Lung (tissue), 12 donors: ENCODE measurements around the gene RGS3. TPM values are rescaled to one million over a fixed set of nuclear protein-coding genes. Genes with fewer than 3 reads are reported as not detected.

Source experiments
- ATAC-seq: fragments of 200-7000 bp; cut with Tn5 transposase; one replicate; pipeline ENCODE4 v1.9.1; 2020; ENCODE audit warnings: moderate number of reproducible peaks; ENCODE audit not compliant: insufficient read depth, low FRiP score
- DNase-seq, 3 donors: peaks; one replicate each; pipeline ENCODE4 v3.0.0-alpha.2; 2013 to 2017
- H3K27ac ChIP-seq, 2 donors: one replicate each; pipeline ENCODE4 v1.5.1; 2013; ENCODE audit warnings: mild to moderate bottlenecking in 2 of 2, moderate library complexity in 2 of 2, control low read depth in 1 of 2, inconsistent platforms in 1 of 2, low read depth in 1 of 2, low read length in 1 of 2
- H3K27me3 ChIP-seq, 3 donors: one replicate each; pipeline ENCODE4 v1.5.1; 2013; ENCODE audit warnings: low read length in 2 of 3; ENCODE audit not compliant: control insufficient read depth in 3 of 3, insufficient read depth in 3 of 3
- H3K36me3 ChIP-seq, 4 donors: one replicate each; pipeline ENCODE4 v1.5.1; 2013; ENCODE audit warnings: low read length in 4 of 4, mild to moderate bottlenecking in 1 of 4, moderate library complexity in 1 of 4; ENCODE audit not compliant: control insufficient read depth in 4 of 4, insufficient read depth in 4 of 4
- H3K4me1 ChIP-seq, 5 donors: one replicate each; pipeline ENCODE4 v1.5.1; 2013; ENCODE audit warnings: low read length in 5 of 5, mild to moderate bottlenecking in 2 of 5, moderate library complexity in 1 of 5; ENCODE audit not compliant: control insufficient read depth in 5 of 5, insufficient read depth in 5 of 5
- H3K4me3 ChIP-seq: one replicate; pipeline ENCODE4 v1.5.1; 2013; ENCODE audit warnings: mild to moderate bottlenecking, control low read depth, moderate library complexity
- H3K9ac ChIP-seq, 2 donors: one replicate each; pipeline ENCODE4 v1.5.1; 2013; ENCODE audit warnings: low read length in 2 of 2, control low read depth in 1 of 2; ENCODE audit not compliant: insufficient read depth in 1 of 2
- H3K9me3 ChIP-seq, 4 donors: one replicate each; pipeline ENCODE4 v1.5.1; 2013; ENCODE audit warnings: low read length in 3 of 4, mild to moderate bottlenecking in 1 of 4, moderate library complexity in 1 of 4; ENCODE audit not compliant: control insufficient read depth in 4 of 4, insufficient read depth in 3 of 4
- CTCF ChIP-seq: IDR thresholded peaks from 2 replicates; pipeline ENCODE4 v1.5.1; 2012; ENCODE audit warnings: mild to moderate bottlenecking; ENCODE audit errors: control extremely low read depth, extremely low read depth
- WGBS, 2 donors: extraction: QIAGEN DNeasy Blood & Tissue Kit; methylation state at CpG; one replicate each; pipeline ENCODE4 v1.1.7; 2013; 5-methylcytosine and 5-hydroxymethylcytosine counted together
- polyA plus RNA-seq, 2 donors: library from polyadenylated mRNA; stranded (reverse); fragments of 200-250 nt; gene quantifications; one replicate each; pipeline ENCODE4 v1.2.1, GENCODE V29; 2013
- total RNA-seq, 2 donors: library from RNA; depleted of rRNA in 1 of 2; stranded (reverse); fragments of >200 nt in 1 of 2; gene quantifications; one replicate each; pipeline ENCODE4 v1.2.1, GENCODE V29; 2014 to 2021
- donor health status: control.
- donor health status: control.
- donor health status: Bipolar disorder and iron deficiency.
- donor health status: healthy.
- donor health status: DM: yes; HTN: yes; CAD: no.

Gene RGS3
- total and polyA plus RNA-seq, 4 donors: 43.0 to 91.8 (median 73.9) TPM

- TF ChIP-seq CTCF: no peak
- H3K27ac ChIP-seq: peak overlapping the region; percentile 28 to 51
- no peak for ATAC-seq
- no peak overlapping the region for H3K9ac ChIP-seq
- no peaks in the 10 kb centered on the region for H3K36me3 ChIP-seq
- no peaks in the 10 kb centered on the region for H3K9me3 ChIP-seq
- DNase-seq: peak in 1 of 3 donors; percentile 9
- no peaks in the 10 kb centered on the region for H3K27me3 ChIP-seq
- WGBS, 2 donors: 57 to 85% methylated on average over 9 of the region's 9 CpGs
- H3K4me3 ChIP-seq: no peak overlapping the region
- H3K4me1 ChIP-seq: peaks cover 0 to 17% (median 7%) of the 10 kb centered on the region in 5 donors
These were observed 20.2 kb downstream of the RGS3 start for GRCh38 chr9:113483676-113484257.

DNA sequence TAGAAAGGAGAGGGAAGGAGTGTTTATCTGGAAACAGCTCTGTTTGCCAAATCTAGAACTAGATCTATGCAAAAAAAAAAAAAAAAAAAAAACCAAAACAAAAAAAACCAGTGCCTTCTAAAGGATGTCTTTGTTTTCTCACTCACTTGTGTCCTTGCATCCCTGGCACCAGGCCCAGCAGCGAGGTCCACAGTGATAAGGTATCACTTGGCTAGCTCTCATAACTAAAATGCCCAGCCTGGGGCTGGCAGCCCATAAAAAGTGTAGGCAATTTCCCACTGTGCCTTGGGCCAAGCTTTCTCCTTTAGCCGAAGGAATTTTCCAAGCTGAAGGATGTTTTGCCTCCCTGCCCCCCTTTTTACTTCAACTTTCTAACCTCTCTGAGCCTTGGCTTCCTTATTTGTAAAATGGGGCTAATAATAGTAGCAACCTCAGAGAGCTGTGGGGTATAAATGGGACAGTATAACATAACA is 20.8 kb downstream of the RGS3 start:
- TF ChIP-seq CTCF: no peak
- ATAC-seq (no peak), DNase-seq (peak in 2 of 3 donors; percentile 40 to 54)
- Histone ChIP-seq H3K27ac (peak overlapping the region in 1 of 2 donors; percentile 62), H3K9ac (peak overlapping the region in 1 of 2 donors; percentile 26), H3K27me3 (no peaks in the 10 kb centered on the region), H3K4me1 (peaks cover 0 to 14% (median 7%) of the 10 kb centered on the region in 5 donors), H3K36me3 (no peaks in the 10 kb centered on the region), H3K9me3 (no peaks in the 10 kb centered on the region), H3K4me3 (no peak overlapping the region)
- 35 to 73% methylated on average over 2 of the region's 2 CpGs for WGBS, 2 donors

GRCh38 chr9:113485761-113486115 is 22.2 kb downstream of the RGS3 start:
- DNase-seq (no peak), ATAC-seq (no peak)
- no peak for TF ChIP-seq CTCF
- Histone ChIP-seq H3K27me3 (no peaks in the 10 kb centered on the region), H3K4me3 (no peak overlapping the region), H3K9me3 (no peaks in the 10 kb centered on the region), H3K27ac (peak overlapping the region in 1 of 2 donors; percentile 66), H3K9ac (no peak overlapping the region), H3K4me1 (peaks cover 0 to 13% (median 7%) of the 10 kb centered on the region in 5 donors), H3K36me3 (no peaks in the 10 kb centered on the region)
- 92 to 94% methylated on average over 5 of the region's 5 CpGs for WGBS, 2 donors

GRCh38 chr9:113486327-113486726 is 22.8 kb downstream of the RGS3 start:
- H3K4me3 ChIP-seq: no peak overlapping the region
- H3K36me3 ChIP-seq: no peaks in the 10 kb centered on the region
- WGBS, 2 donors: 90 to 100% methylated on average over 6 of the region's 6 CpGs
- no peak overlapping the region for H3K9ac ChIP-seq
- DNase-seq (no peak), ATAC-seq (no peak)
- no peak for TF ChIP-seq CTCF
- H3K4me1 ChIP-seq: peaks cover 0 to 12% (median 7%) of the 10 kb centered on the region in 5 donors
- H3K27me3 ChIP-seq: no peaks in the 10 kb centered on the region
- no peaks in the 10 kb centered on the region for H3K9me3 ChIP-seq
- peak overlapping the region in 1 of 2 donors; percentile 66 for H3K27ac ChIP-seq
